Ecto neural progenitor cell (in vitro differentiated cells): Measurements from ENCODE around the gene REV3L.
A peak's percentile ranks its signal among the peaks of the same experiment; 100 is the strongest.
"Not testable (repeated sequence)": the region's sequence is repeated elsewhere in the genome, so short reads cannot be mapped to it uniquely, and the experiment has no call there.

ENCODE experiments used
- DNase-seq: peaks from one replicate; pipeline ENCODE4 v3.0.0-alpha.2; 2018; ENCODE audit warnings: low spot score

The REV3L gene

GRCh38 chr6:111379302-111379701 lies 103.7 kb downstream of the REV3L start:
- no peak for DNase-seq

- no peak for DNase-seq
Measured at GRCh38 chr6:111377558-111378120, 105.4 kb downstream of the REV3L start.

GRCh38 chr6:111367393-111368088 lies 115.5 kb downstream of the REV3L start:
- no peak for DNase-seq

- peak; percentile 51 for DNase-seq
Measured at GRCh38 chr6:111361648-111362047, 121.4 kb downstream of the REV3L start.

GRCh38 chr6:111358454-111358853 lies 124.6 kb downstream of the REV3L start:
- DNase-seq, result no peak

- no peak for DNase-seq
Measured at GRCh38 chr6:111357705-111358104, 125.3 kb downstream of the REV3L start.

- DNase-seq, result no peak
Measured at GRCh38 chr6:111356551-111356950, 126.5 kb downstream of the REV3L start.

- no peak for DNase-seq
Measured at GRCh38 chr6:111354758-111355555, 128.1 kb downstream of the REV3L start.

- DNase-seq, result no peak
Measured at GRCh38 chr6:111353912-111354462, 129.0 kb downstream of the REV3L start.

- DNase-seq, result no peak
Measured at GRCh38 chr6:111347589-111347988, 135.4 kb downstream of the REV3L start.

- DNase-seq, result no peak
Measured at GRCh38 chr6:111342913-111343312, 140.1 kb downstream of the REV3L start.

- DNase-seq, result no peak
Measured at GRCh38 chr6:111339294-111339693, 143.7 kb downstream of the REV3L start.

GRCh38 chr6:111338843-111339242 lies 144.2 kb downstream of the REV3L start:
- DNase-seq, result no peak

GRCh38 chr6:111337829-111338236 lies 145.2 kb downstream of the REV3L start:
- DNase-seq, result no peak

GRCh38 chr6:111329882-111330633 lies 153.0 kb downstream of the REV3L start:
- DNase-seq, result no peak

GRCh38 chr6:111326563-111326962 lies 156.5 kb downstream of the REV3L start:
- DNase-seq, result no peak

- no peak for DNase-seq
Measured at GRCh38 chr6:111322145-111322544, 160.9 kb downstream of the REV3L start.

- not testable (repeated sequence) for DNase-seq
Measured at GRCh38 chr6:111307950-111308349, 175.1 kb downstream of the REV3L start.

GRCh38 chr6:111307275-111307858 lies 175.7 kb downstream of the REV3L start:
- no peak for DNase-seq

- no peak for DNase-seq
Measured at GRCh38 chr6:111306104-111306888, 176.7 kb downstream of the REV3L start.

GRCh38 chr6:111301946-111302345 lies 181.1 kb downstream of the REV3L start:
- DNase-seq, result no peak
